DMS79 (cell line): Measurements from ENCODE around the gene PIAS2.
"Not testable (repeated sequence)": the region's sequence is repeated elsewhere in the genome, so short reads cannot be mapped to it uniquely, and the experiment has no call there.

Experiments
- DNase-seq: peaks from one replicate; lab custom pipeline; 2025; lab: John Stamatoyannopoulos, UW

The PIAS2 gene

GRCh38 chr18:46832422-46832821, 84.9 kb downstream of the PIAS2 start:
- DNase-seq, result not testable (repeated sequence)

- DNase-seq, result no peak
Observed at GRCh38 chr18:46831434-46831833, 85.9 kb downstream of the PIAS2 start.

GRCh38 chr18:46830633-46831032, 86.7 kb downstream of the PIAS2 start:
- no peak for DNase-seq

GRCh38 chr18:46829947-46830346, 87.4 kb downstream of the PIAS2 start:
- no peak for DNase-seq

GRCh38 chr18:46829531-46829930, 87.8 kb downstream of the PIAS2 start:
- DNase-seq, result no peak

- DNase-seq, result no peak
Observed at GRCh38 chr18:46821856-46822711, 95.2 kb downstream of the PIAS2 start.

- no peak for DNase-seq
Observed at GRCh38 chr18:46820863-46821262, 96.4 kb downstream of the PIAS2 start.

GRCh38 chr18:46815661-46816060, 101.6 kb downstream of the PIAS2 start:
- no peak for DNase-seq

GRCh38 chr18:46814399-46814798, 102.9 kb downstream of the PIAS2 start:
- no peak for DNase-seq

GRCh38 chr18:46812311-46812710, 105.0 kb downstream of the PIAS2 start:
- no peak for DNase-seq

- DNase-seq, result no peak
Observed at GRCh38 chr18:46810481-46811000, 106.8 kb downstream of the PIAS2 start.

GRCh38 chr18:46809145-46809544, 108.2 kb downstream of the PIAS2 start:
- no peak for DNase-seq

- DNase-seq, result not testable (repeated sequence)
Observed at GRCh38 chr18:46795945-46796344, 121.4 kb downstream of the PIAS2 start.

- no peak for DNase-seq
Observed at GRCh38 chr18:46794607-46795006, 122.7 kb downstream of the PIAS2 start.

GRCh38 chr18:46793565-46793964, 123.7 kb downstream of the PIAS2 start:
- peak; percentile 62 for DNase-seq

- no peak for DNase-seq
Observed at GRCh38 chr18:46789088-46789487, 128.2 kb downstream of the PIAS2 start.

GRCh38 chr18:46787674-46788073, 129.6 kb downstream of the PIAS2 start:
- no peak for DNase-seq

- DNase-seq, result no peak
Observed at GRCh38 chr18:46772357-46772756, 144.9 kb downstream of the PIAS2 start.

GRCh38 chr18:46771141-46771540, 146.2 kb downstream of the PIAS2 start:
- DNase-seq, result no peak

- DNase-seq, result no peak
Observed at GRCh38 chr18:46770708-46771107, 146.6 kb downstream of the PIAS2 start.

GRCh38 chr18:46768166-46768921, 149.0 kb downstream of the PIAS2 start:
- DNase-seq, result no peak

GRCh38 chr18:46767217-46767616, 150.1 kb downstream of the PIAS2 start:
- no peak for DNase-seq

GRCh38 chr18:46764586-46764985, 152.7 kb downstream of the PIAS2 start:
- no peak for DNase-seq
